BLaER1 (cell line): Measurements from ENCODE around the gene TTLL11.

Experiments
- H3K27ac ChIP-seq: shearing (Covaris generic); formaldehyde crosslinking; 2 replicates; pipeline ENCODE4 v1.8.1; 2022
- H3K27me3 ChIP-seq: shearing (Covaris generic); formaldehyde crosslinking; 2 replicates; pipeline ENCODE4 v1.8.1; 2022
- H3K36me3 ChIP-seq: shearing (Covaris generic); formaldehyde crosslinking; 2 replicates; pipeline ENCODE4 v1.8.1; 2022
- H3K4me1 ChIP-seq: shearing (Covaris generic); formaldehyde crosslinking; 2 replicates; pipeline ENCODE4 v1.8.1; 2022
- H3K4me2 ChIP-seq: shearing (Covaris generic); formaldehyde crosslinking; 2 replicates; pipeline ENCODE4 v1.8.1; 2022
- H3K4me3 ChIP-seq: shearing (Covaris generic); formaldehyde crosslinking; 2 replicates; pipeline ENCODE4 v1.8.1; 2022
- H3K9ac ChIP-seq: shearing (Covaris generic); formaldehyde crosslinking; 2 replicates; pipeline ENCODE4 v1.8.1; 2022
- H3K9me3 ChIP-seq: shearing (Covaris generic); formaldehyde crosslinking; 2 replicates; pipeline ENCODE4 v1.8.1; 2022
- H4K20me1 ChIP-seq: shearing (Covaris generic); formaldehyde crosslinking; 2 replicates; pipeline ENCODE4 v1.8.1; 2022
- Cebpa-rat ChIP-seq: shearing (Covaris generic); IDR thresholded peaks from 2 replicates; pipeline ENCODE4 v1.8.1; 2022

The TTLL11 gene

GRCh38 chr9:121782514-121783110 is 310.5 kb downstream of the TTLL11 start:
- Histone ChIP-seq H3K4me3 (no peak overlapping the region), H3K4me2 (peak overlapping the region; percentile 99), H3K9me3 (peaks cover 13% of the 10 kb centered on the region), H3K4me1 (peaks cover 76% of the 10 kb centered on the region), H3K27me3 (no peaks in the 10 kb centered on the region), H3K36me3 (peaks cover 36% of the 10 kb centered on the region), H3K27ac (peak overlapping the region; percentile 92), H3K9ac (peak overlapping the region; percentile 76), H4K20me1 (no peaks in the 10 kb centered on the region)
- TF ChIP-seq Cebpa-rat, result no peak

- H3K27me3 ChIP-seq, result no peaks in the 10 kb centered on the region
- H3K4me1 ChIP-seq, result peaks cover 75% of the 10 kb centered on the region
- peak overlapping the region; percentile 76 for H3K9ac ChIP-seq
- no peak for TF ChIP-seq Cebpa-rat
- H3K27ac ChIP-seq, result peak overlapping the region; percentile 92
- peak overlapping the region; percentile 99 for H3K4me2 ChIP-seq
- peaks cover 43% of the 10 kb centered on the region for H3K36me3 ChIP-seq
- H4K20me1 ChIP-seq, result no peaks in the 10 kb centered on the region
- peaks cover 14% of the 10 kb centered on the region for H3K9me3 ChIP-seq
- H3K4me3 ChIP-seq, result no peak overlapping the region
These were observed 311.2 kb downstream of the TTLL11 start for GRCh38 chr9:121781701-121782464.

GRCh38 chr9:121781145-121781548 is 312.0 kb downstream of the TTLL11 start:
- Histone ChIP-seq H3K9me3 (peaks cover 14% of the 10 kb centered on the region), H3K36me3 (peaks cover 50% of the 10 kb centered on the region), H3K9ac (peak overlapping the region; percentile 76), H3K27me3 (no peaks in the 10 kb centered on the region), H4K20me1 (no peaks in the 10 kb centered on the region), H3K27ac (peak overlapping the region; percentile 92), H3K4me1 (peaks cover 69% of the 10 kb centered on the region), H3K4me3 (no peak overlapping the region), H3K4me2 (peak overlapping the region; percentile 99)
- no peak for TF ChIP-seq Cebpa-rat

DNA sequence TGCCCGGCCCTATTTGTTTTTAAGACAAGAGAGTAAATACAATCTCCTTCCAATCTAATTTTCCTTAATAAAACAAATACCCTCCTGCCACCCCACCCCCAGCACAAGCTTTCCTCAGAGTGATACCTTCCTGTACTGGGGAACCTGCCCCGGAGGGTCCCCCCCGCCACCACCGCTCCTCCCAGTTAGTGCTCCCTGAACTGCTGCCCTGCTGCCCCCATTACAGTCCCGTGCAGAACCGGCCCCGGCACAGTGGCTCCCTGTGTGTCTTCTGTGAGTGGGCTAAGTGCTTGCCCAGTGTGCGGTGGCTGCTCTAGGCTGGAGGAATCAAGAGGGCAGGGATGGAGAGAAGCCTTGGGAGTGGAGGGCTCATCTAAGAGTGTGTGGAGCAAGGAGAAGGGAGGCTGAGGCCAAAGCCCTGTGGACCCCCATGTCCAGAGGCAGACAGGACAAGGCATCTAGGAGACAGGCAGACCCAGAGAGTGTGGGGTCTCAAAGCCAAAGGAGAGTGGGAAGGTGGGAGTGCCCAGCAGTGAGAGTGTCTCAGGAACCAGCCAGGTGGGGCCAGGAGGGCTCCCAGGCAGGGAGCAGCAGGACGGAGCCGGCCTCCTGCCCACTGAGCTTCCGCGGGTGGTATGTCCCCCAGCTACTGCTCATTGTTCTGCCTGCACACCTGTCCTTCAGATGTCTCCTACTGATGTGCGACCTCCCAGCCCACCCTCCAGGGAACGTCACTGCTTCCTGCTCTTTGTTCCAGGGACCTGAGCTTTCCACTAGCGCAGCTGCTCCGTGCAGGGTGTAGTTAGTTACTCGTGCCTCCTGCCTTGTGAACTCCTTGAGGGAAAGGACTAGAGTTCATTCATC is 312.7 kb downstream of the TTLL11 start:
- Histone ChIP-seq H3K9ac (no peak overlapping the region), H3K27me3 (no peaks in the 10 kb centered on the region), H3K4me3 (no peak overlapping the region), H3K9me3 (peaks cover 14% of the 10 kb centered on the region), H3K36me3 (peaks cover 58% of the 10 kb centered on the region), H4K20me1 (no peaks in the 10 kb centered on the region), H3K27ac (peak overlapping the region; percentile 92), H3K4me1 (peaks cover 69% of the 10 kb centered on the region), H3K4me2 (peak overlapping the region; percentile 99)
- no peak for TF ChIP-seq Cebpa-rat

DNA sequence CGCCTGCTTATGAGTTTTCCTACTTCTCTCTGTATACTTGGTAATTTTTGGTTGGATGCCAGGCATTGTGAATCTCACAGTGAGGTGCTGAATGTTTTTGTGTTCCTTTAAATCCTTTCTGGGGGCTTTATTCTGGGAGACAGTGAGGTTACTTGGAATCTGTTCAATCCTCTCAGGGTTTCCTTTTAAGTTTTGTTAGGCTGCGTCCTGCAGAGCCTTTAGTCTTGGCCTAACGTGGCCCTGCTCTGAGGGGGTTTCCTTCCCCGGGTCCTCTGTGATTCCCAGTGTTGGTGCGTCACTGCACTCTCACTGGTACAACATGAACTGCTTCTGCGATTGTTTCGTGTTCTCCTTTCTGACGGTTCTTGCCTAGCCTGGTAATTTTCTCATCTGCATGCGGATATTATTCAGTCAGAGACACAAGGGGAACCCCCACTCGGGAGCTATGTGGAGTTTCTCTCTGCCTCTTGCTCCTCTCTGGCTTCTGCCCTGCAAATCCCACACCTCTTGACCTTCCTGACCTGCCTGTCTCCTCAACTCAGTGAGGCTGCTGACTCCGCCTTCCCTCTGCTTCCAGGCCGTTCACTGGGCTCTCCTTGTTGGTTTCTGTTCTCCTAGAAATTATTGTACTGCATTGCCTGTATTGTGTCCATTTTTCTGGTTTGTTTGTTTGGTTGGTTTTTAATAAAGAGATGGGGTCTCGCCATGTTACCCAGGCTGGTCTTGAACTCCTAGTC is 313.6 kb downstream of the TTLL11 start:
- H3K4me3 ChIP-seq, result no peak overlapping the region
- 0 out of 2 replicates have a peak overlapping the region, but pooled peaks have one; percentile 92 for H3K27ac ChIP-seq
- H3K27me3 ChIP-seq, result no peaks in the 10 kb centered on the region
- 0 out of 2 replicates have a peak overlapping the region, but pooled peaks have one; percentile 7 for H3K9ac ChIP-seq
- no peaks in the 10 kb centered on the region for H4K20me1 ChIP-seq
- TF ChIP-seq Cebpa-rat, result no peak
- H3K4me2 ChIP-seq, result no peak overlapping the region
- H3K36me3 ChIP-seq, result peaks cover 60% of the 10 kb centered on the region
- H3K9me3 ChIP-seq, result peaks cover 14% of the 10 kb centered on the region
- peaks cover 69% of the 10 kb centered on the region for H3K4me1 ChIP-seq

DNA sequence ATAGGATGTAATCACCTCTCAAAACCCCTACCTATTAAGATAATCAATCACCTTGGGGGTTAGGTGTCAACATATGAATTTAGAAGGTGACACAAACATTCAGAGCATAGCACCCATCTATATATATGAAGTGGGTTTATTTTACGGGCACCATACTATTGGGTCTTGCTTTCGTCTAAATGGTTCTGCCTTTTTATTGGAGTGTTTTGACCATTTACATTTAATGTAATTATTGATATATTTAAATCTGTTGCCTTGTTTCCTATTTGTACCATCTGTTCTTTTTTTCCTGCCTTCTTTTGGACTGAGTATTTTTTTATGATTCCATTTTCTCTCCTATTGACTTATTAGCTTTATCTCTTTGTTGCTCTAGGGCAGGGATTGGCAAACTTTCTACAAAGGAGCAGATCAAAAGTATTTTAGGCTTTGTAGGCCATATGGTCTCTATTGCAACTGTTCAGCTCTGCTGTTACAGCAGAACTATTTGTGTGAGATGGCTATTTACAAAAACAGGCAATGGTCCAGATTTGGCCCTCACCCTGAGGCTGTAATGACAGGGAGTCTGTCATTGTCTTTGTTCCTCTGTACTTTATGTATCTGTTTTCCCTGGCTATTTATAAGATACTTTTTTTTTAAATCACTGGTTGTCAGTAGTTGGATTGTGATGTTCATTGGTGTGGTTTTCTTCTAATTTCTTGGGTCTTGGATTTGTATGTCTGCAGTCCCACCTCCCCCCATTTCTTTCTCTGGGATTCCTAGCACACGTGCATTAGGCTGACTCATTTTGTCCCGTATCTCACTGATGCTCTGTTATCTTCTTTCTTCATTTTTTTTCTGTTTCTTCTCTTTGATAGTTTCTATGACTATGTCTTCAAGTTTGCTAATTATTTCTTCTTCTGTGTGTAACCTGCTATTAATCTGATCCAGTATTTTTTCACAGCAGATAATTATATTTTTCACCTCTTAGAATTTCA is 314.6 kb downstream of the TTLL11 start:
- TF ChIP-seq Cebpa-rat, result no peak
- no peaks in the 10 kb centered on the region for H3K27me3 ChIP-seq
- H3K4me2 ChIP-seq, result no peak overlapping the region
- H3K27ac ChIP-seq, result no peak overlapping the region
- peaks cover 66% of the 10 kb centered on the region for H3K36me3 ChIP-seq
- peaks cover 69% of the 10 kb centered on the region for H3K4me1 ChIP-seq
- H3K9ac ChIP-seq, result no peak overlapping the region
- no peak overlapping the region for H3K4me3 ChIP-seq
- H3K9me3 ChIP-seq, result peaks cover 14% of the 10 kb centered on the region
- H4K20me1 ChIP-seq, result no peaks in the 10 kb centered on the region

DNA sequence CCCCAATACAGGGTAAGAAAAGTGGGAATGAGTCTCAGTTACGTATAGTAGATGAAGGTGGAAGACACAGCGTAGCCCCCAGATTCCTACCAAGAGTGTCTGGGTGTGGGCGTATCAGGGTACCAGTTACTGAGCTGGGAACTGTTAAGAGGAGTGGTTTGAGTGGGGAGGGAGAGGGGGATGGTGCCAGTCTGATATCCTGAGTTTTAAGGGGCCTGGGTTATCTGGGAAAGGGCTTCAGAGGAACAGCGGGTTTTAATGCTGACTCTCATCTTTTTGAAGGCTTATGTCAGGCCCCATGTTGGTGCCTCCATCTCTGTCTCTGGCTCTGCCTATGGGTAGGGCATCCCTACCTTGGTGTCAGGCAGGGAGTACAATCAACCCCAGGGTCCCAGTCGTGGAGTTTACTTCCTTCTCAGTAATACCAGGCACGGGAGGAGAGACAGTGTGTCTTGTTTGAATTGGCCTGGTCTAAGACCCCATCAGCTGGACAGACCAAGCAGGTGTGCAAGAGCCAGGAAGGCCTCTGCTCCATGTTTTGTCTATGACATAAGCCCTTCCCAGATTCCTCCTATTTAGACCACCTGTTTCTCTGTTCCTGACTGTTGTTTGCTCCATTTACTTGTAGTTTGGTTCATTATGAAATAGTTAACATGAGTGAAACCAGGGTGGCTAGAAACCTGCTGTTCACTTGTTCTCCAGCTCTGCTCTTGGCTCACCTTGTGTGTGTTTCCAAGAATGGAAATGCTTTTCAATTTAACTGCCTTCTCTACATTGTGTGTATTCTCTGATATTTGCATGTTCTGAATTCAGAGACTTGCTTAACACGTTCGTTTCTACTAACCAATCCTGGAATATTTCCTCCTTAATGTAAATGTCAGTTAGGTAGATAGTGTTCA is 316.1 kb downstream of the TTLL11 start:
- Histone ChIP-seq H3K27ac (0 out of 2 replicates have a peak overlapping the region, but pooled peaks have one; percentile 71), H3K36me3 (peaks cover 73% of the 10 kb centered on the region), H3K9ac (no peak overlapping the region), H3K4me2 (no peak overlapping the region), H3K4me1 (peaks cover 58% of the 10 kb centered on the region), H3K4me3 (no peak overlapping the region), H3K27me3 (no peaks in the 10 kb centered on the region), H4K20me1 (no peaks in the 10 kb centered on the region), H3K9me3 (peaks cover 14% of the 10 kb centered on the region)
- no peak for TF ChIP-seq Cebpa-rat
